GM18861 (cell line): ENCODE data around the gene PDE6A.

ENCODE experiments used
- ATAC-seq: cut with Tn5 transposase; IDR thresholded peaks from one replicate; pipeline ENCODE4 v1.9.1; 2021; ENCODE audit not compliant: unreplicated experiment

PDE6A gene

DNA sequence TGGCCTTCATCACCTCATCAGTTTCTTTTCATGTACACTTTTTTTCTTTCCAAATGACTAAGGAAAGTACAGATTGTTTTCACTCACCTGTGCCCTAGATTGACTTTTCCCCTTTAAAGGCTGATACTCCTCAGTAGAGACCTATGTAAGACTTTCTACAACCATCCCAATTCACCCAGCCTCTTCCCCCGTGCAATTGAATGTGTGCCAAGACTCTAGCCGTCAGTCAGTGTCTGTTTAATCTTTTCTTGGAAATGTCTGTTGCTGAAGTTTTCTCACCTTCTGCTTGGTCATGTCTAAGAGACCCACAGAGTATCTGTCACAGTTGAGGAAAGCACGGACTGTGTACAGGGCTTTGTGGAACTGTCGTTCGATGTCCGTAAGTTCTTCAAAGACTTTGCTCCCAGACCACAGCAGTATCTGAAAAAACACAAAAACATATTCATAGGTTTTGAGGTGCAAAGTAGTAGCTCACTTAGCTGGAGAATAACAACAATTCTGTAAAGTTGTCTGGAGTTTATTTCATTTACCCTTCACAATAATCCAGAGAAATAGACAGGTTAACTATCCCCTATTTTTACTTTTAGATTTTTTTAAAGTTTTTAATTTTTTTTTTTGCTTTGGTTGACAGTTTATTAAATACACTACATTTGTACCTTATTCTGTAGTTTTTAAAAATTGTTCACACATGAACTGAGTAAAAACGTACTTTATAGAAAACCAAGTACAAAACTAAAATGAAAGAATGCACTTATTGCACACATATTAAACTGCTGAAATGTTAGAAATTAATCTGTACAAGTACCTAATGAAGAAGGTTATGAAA, 13.6 kb downstream of the PDE6A start:
- no peak for ATAC-seq

DNA sequence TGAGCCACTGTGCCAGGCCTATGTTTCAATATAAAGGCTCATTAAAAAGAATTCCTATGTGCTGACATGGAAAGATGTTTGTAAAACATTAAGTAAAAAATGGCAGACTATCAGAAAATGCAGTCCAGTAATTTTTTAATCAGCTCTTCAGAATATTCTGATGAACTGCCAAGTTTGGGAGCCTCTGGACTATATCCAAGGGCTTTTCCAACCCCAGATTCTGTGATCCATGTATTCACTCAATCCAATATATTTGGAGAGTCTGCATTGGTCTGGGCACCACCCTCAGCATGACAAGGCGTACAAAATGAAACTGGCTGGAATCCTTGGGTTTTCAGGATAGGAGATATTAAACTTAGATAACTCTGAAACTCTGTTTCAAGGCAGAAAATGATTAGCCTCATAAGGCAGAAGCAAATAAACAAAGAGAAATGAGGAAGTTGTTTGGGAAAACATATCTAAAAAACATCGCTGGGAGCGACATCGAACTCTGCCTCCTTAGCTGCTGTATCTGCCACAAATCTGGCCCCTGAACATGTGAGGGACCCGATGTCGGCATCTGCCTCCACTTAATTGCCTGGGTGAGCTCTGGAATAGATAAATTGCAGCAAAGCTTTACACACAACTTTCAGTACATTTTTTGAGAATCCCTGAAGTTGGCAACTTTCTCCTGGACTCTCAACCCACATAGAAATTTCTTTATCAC, 14.4 kb downstream of the PDE6A start:
- no peak for ATAC-seq

DNA sequence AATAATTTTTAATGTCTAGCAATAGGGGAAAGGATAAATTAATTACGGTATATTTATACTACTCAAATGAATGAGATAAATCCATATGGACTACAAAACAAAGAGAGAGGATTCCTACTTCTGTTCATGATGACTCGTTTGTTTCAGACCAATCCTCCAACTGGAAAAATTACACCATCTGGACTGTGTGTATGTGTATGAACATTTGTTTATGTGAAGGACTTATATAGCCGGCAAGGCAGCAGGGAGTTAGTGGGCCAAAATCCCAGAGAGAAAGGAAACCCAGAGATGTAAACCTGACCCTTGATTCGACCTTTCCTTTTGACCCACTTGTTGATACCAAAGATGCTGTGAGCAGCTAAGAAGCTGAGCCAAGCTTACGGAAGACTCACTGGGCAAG, 20.1 kb downstream of the PDE6A start:
- no peak for ATAC-seq

DNA sequence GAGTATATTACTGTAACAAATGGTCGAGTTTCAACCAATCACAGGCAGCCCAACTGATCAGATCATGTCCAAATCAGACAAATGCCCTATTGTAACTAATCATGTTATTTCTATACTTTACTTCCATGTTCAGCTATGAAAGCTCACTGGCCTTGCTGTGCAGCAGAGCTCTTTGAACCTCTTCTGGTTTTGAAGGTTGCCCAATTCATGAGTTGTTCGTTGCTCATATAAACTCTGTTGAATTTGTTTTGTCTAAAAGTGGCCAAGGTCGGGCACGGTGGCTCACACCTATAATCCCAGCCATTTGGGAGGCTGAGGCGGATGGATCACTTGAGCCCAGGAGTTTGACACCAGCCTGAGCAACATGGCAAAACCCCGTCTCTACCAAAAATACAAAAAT, 21.6 kb downstream of the PDE6A start:
- no peak for ATAC-seq

DNA sequence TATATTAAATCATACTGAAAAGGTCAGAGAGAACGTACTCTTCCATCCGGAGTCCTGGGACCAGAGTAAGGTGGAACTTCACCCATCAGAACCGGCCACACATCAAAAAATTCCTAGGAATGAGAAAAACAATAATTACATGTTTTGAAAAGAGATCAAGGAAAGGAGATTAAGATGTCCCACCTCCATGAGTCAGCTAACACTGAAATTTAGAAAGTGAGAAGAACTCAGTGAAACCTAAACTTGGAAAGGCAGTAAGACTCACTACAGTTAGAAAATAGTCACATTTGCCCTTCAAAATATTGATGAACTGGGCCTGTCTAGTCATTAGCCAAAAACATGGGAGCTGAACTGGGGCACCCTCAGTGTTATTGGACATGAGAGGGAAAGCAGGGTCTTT, 23.0 kb downstream of the PDE6A start:
- ATAC-seq = no peak

DNA sequence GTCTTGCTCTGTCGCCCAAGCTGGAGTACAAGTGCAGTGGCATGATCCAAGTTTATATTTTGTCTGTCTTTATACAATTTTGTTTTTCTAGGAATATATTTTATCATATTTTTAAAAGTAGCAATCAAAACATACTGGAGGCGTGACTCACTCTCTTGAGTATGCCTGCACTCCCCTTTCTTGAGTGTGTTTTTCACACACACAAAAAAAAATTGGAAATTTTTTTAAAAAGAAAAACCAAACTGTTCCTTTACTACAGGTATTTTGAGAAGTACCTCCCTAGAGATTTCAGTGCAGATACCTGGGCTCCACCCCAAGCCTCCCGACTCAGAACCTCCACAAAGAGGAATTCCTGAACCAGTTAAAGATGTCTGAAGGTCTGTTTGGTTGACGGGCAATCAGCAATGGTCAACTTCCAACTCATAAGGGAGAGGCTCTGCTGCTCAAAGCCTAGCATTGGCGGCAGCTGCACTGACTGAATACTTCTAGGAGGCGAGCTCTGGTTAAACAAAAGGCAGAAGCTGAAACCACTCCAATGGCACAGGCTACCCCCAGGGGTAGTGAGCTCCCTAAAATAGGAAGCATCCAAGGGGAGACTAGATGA, 27.4 kb downstream of the PDE6A start:
- no peak for ATAC-seq

DNA sequence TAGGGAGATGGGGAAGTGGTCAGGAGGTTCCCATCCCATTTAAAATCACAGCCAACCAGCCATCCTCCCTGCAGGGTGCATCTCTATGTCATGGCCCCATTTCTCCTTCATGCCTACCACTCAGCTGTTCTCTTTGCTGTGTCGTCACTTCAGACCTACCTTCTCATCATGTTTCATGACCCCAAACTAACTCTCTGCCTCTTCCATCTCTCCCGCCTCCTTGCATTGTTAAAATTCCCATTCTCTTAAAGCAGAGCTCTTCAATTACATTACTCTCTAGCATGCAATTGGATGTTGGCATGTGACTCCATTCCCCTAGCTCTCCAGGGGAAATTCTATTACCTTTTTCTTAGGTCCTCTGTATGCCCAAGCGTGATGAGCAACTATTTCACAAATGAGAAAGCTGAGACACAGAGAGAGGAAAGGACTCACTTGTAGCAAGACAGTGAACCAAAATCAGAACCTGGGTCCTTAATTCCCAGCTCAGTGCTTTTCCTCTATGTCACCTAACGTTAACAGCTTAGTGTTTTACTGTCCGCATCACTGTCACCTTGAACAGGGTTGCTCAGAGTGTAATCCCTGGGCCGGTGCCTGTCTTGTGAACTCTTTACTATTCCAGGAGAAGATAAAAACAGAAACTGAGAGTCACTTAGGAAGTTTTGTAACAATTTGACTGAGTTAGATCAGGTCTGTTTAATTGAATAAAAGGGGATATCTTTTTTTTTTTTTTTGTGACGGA, 28.1 kb downstream of the PDE6A start:
- ATAC-seq = no peak

DNA sequence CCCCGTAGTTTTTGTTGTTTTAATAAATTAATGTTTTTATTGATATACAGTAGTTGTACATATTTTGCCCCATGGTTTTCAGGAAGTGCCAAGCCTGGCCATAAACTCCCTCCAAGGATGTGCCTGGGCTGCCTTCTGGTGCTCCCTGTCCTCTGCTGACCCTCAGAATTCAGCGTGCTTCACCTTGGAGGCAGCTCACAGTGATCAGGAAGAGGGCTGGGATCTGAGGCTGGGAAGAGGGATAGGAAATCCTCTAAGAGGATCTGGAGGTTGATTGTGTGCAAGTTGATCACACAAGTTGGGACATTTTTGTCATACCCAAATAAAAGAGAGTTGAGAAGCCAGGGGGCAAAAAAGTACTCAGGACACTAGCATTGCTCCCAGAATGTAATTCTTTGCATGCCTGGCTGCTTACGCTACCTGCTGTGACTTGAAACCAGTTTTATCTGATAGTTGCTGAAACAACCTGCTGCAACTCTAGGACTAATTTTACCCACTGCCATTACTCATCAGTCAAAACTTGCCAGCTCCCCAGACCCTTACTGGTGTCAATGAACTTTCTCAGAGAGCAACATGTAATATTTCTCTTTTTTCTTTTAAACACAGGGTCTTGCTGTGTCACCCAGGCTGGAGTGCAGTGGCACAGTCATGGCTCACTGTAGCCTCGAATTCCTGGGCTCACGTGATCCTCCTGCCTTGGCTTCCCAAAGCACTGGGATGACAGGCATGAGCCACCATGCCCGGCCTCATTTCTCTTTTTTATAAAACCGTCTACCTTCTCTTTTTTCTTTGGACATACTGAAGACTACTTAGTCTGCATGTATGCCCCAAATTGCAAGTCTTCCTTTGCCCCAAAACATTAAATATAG, 29.0 kb downstream of the PDE6A start:
- ATAC-seq = no peak

DNA sequence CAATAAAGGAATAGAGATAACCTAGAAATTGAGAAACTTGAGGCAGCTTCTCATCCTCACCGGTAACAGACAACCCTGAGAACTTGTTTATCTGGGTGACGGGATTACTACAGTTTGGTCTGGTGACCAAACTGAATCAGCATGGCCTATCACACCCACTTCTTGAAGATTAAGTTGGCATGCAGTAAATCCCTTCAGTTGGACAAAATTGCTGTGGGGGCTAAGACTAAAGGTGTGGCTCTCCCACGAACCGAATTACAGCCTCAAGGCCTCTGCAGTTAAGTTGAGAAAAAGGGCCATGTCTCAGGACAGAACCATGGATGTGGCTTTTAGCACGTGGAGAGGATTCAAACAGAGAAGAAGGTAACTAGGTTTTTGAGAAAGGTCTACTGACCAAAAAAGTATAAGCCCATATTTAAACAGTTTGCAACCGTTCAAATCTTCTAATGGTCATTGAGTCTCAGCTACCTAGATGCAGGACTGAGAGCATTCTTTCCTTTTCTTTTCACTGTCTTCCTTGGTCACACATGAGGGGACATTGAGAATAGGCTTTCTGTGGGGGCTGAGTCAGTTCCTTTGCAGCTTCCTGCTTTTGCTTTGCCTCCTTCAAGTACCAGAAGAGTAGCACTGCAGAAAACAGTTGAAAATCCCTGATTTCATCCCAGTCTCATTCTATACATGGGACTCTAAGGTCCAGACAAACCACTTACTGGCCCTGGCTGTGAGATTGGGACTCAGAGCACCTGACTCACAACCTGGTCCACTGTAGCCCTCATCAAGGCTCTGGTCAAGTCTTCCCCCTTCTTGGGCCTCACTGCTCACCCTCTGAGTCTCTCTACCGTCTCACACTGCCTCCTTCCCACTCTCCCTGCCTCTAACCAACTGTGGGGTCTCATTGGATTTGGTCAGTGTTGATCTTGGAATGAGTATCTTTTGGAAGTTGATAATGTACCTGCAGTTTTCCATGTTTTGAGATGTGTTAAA, 30.9 kb downstream of the PDE6A start:
- ATAC-seq = no peak

DNA sequence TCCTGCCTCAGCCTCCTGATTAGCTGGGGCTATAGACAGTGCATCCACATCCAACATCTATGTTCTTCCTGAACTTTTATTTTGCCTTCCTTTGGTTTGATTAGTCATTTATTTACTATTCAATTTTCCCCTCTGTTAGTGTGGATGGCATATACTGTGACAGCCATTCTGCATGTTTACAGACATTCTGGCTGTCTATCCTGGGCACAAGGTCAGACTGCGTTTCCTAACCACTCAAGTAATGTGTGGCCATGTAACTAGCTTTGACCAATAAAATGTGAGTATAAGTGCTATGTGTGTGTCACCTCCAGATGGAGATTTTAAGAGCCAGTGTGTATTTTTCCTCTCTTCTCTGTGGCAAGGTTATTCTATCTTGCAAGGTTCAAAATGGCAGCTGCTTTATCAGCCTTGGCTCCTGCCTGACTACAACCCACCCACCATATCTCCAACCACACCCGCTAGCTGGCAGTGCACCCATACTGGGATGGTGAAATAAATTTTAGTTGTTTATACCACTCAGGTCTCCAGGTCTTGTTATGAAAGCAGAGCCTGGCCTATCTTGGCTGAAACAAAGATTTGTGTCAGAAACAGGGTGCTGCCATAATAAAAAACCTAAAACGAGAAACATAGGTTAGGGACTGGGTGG, 32.2 kb downstream of the PDE6A start:
- ATAC-seq = no peak

DNA sequence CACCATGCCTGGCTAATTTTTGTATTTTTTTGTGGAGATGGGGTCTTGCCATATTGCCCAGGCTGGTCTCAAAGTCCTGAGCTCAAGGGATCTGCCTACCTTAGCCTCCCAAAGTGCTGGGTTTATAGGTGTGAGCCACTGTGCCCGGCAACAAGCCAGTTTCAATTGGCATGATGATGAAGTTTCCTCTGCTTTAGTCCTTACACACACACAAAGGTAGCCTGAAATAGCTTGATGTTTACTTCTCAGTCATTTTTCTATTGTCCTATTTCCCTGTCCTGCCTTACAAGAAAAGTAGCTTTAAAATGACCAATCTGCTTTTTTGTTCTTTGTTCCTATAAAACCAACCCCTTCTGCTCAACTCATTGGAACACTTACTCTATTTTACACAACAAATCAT, 33.6 kb downstream of the PDE6A start:
- ATAC-seq = no peak

DNA sequence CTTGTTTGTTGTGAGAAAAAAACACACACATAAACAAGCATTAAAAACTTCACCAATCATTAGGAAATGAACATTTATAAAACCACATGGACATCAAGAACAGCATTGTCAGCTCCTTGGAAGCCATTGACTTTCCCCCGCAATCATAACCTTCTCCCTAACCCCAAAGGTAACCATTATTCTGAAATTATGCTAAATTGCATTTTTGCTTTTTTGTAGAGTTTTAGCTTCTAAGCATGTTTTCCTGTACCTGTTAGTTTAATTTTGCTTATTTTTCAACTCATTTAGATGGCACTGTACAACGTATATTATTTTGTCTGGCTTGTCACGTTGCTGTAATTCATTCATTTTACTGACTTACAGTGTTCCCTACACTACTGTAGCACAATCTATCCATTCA, 36.8 kb downstream of the PDE6A start:
- ATAC-seq = no peak

DNA sequence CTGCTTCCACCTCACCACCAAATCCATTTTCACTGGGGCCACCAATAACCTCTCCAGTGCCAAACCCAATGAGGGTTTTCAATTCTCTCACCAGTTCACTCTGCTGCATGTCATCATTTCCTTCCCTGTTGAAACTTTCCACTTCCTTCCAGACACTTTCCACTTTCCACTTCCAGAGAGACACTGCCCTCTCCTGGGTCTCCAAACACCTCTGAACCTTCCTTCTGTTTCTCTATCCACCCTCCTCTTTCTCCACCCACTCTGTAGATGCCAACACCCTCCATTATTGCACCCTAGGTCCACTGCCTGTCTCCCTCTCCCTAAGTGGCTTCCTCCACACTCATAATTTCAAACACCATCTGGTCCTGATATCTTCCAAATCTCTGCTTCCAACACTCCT, 39.6 kb downstream of the PDE6A start:
- no peak for ATAC-seq

DNA sequence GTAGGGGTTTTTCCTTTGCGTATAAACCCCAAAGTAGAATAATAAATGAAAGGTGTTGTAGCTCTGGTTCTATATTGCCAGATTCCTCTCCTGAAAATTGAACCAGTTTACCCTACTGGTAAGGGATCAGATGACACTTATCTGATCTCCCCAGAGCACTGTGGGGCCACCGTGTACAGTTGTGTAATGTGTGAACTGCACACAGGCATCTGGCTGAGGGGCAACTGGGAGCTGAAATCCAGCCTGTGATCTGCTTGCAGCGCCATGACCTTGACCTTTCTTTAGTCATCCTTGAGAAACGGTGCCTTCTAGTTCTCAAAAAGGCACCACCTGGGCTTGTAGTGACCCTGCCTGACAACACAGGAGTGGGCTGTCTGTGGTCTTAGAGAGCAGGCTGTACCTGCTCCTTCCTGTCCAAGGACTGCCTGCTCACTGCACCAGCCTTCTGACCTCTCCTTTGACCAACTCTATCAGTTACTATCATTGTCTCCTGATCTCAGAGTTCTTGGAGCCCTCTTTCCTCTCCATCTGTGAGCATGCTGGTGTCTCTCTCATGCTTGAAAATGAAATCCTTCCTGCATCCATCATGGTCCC, 40.2 kb downstream of the PDE6A start:
- no peak for ATAC-seq

DNA sequence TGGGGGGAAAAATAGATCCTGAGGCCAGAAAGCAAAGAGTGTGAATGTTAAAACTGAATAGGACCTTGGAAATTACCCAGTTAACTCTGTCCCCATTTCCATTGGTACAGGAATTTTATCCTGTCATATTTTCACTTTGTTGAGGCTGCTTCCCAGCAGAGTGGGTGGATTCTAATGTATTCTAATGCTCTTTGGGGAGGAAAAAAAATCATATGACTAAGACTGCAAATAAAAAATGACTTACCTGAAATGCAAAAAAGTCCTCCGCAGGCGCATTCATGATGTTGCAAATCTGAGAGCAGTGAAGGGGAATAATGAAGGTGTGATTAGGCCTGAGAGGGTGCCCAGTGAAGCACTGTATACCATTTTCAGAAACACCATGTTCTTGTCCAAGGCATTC, 41.2 kb downstream of the PDE6A start:
- ATAC-seq = no peak

DNA sequence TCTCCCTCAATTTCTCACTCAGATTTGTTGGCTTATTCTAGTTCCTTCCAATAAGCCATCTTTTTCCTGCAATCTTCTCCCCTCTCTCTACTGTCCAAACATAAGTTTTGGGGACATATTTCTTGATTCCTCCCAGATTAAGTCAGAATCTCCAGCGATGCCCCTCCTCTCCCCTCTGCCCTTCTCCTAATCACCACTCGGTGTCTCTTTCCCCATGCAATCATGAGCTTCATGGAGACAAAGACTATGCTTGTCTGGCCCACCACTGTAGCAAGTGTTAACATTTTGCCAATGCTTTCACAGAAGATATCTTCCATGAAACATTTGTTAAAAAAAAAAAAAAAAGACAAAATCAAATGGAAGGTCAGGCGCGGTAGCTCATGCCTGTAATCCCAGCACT, 42.4 kb downstream of the PDE6A start:
- ATAC-seq = no peak

DNA sequence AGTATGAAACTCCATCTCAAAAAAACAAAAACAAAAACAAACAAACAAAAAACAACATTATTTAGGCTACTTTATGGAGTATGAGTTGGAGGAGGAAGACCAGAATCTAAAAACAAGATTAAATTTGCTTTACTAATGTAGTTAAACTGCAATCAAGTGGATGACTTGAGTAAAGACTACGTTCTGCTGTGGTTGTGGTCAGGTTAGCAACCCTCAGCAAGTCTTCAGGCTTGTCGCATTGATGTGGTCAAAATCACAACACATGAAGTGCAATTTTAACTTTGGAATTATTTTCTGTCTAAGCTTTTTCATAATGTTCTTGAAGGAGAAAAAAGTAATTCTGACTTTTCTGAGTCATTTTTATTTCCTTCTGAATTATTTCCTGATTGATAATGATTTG, 43.1 kb downstream of the PDE6A start:
- no peak for ATAC-seq

DNA sequence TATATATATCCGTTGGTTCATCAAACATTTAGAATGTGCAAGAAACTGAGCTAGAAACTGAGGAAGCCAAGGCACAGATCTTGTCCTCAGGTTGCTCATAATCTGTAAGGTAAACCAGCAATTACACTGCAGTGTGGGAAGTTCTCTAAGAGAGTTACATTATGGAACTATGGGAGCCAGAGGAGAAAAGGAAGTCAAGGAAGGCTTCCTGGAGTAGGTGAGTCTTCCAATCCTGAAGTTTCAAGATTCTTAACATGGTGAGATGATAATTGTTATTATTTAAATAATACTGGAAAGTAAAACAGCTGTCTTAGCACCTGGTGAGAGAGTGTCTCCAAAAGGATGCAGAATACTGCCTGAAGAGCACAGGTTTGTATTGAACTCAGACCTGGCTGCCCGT, 44.2 kb downstream of the PDE6A start:
- ATAC-seq = no peak

DNA sequence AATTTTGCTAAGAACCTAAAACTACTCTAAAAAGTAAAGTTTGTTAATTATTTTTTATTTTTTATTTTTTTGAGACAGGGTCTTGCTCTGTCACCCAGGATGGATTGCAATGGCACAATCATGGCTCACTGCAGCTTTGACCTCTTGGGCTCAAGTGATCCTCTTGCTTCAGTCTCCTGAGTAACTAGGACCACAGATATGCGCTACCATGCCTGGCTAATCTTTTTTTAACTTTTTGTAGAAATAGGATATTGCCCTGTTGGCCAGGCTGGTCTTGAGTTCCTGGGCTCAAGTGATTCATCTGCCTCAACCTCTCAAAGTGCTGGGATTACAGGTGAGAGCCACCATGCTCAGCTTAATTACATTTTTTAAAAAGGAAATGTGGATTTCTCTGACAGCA, 45.8 kb downstream of the PDE6A start:
- no peak for ATAC-seq
